Lung microvascular endothelial cell (primary cell): ENCODE results near the gene DAAM2. TPM values are rescaled to one million over a fixed set of nuclear protein-coding genes. Genes with fewer than 3 reads are reported as not detected.

Source experiments
- DNase-seq, 2 donors: peaks; one replicate each; pipeline versions ENCODE4 v3.0.0 to v3.0.0-alpha.2; 2010; ENCODE audit warnings: low read depth in 2 of 2
- total RNA-seq: library from RNA; depleted of rRNA; stranded (reverse); fragments of >200 nt; gene quantifications from 2 replicates; pipeline ENCODE4 v1.2.1, GENCODE V29; 2014

The DAAM2 gene
- total RNA-seq, 1 donor from 2014 or later, result 0.20 TPM

DNA sequence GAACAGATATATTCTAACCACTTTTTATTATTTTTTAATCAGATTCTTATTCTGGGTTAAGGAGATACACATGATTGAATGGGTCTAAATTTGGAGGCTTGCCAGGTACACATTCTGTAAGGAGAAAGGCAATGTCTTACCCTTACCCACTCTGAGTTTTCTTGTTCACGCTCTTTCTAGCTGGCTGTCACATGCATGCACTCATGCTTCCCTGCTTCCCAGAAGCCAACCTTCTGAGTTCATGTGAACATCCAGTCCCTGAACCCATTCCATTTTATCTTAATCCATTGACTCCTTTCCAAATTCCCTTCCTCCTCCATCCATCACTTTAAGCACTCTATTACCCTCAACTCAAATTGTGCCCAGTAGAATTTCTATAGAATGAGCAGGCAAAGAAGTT lies 159.5 kb downstream of the DAAM2 start:
- no peak for DNase-seq

DNA sequence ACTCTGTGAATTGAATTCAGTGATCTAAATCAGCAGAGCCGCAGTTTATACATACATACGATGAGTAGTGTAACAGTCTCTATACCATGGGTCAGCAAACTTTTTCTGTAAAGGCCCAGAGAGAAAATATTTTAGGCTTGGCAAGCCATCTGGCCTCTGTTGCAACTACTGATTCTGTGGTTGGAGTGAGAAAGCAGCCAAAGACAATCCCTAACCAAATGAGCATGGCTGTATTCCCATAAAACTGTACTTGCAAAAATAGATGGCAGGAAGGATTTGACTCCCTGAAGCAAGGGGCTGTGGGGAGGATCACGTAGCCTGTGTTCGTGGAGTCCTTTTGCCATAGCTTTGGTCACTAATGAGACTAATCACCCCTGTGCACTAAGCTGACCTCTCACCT lies 160.0 kb downstream of the DAAM2 start:
- no peak for DNase-seq

DNA sequence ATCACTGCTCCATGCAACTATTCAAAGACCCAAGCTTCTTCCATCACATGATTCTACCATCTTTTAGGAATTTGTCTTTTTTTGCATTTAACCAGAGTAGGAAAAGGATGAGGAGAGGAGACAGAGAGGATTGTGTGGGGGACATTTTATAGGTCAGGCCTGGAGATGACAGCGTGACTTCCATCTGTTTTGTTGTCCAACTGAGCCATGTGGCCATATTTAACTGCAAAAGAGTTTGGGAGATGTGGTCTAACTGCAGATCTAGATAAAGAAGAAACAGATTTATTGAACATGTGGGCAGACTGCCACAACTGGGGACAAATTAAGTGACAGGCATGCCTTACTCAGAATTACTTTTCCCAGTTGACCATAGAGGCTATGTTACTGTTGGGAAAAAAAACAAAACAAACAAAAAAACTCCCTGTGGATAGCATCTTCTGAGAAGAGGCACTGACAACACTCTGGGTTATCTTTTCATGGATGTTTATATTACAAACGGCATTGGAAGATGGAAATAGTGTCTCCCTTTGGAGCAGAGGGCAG lies 161.0 kb downstream of the DAAM2 start:
- DNase-seq, result no peak

Other genes with a start within 250 kb of the DAAM2 start
- under 0.01 and 0.40 TPM in 2 replicates for gene KIF6, start 67.0 kb upstream of the DAAM2 start, total RNA-seq
- 6.1 and 8.1 TPM in 2 replicates for gene MOCS1, start 142.1 kb downstream of the DAAM2 start, total RNA-seq